KOPT-K1 (cell line): ENCODE results near the gene BRD7.
"Not testable (repeated sequence)": the region's sequence is repeated elsewhere in the genome, so short reads cannot be mapped to it uniquely, and the experiment has no call there.

Experiments used
- H3K27ac ChIP-seq: fragments of 200-600 bp; sonication (generic); 2 replicates; pipeline ENCODE4 v1.5.1; 2016; ENCODE audit warnings: antibody characterized with exemption, mild to moderate bottlenecking, low read depth, low read length; ENCODE audit not compliant: poor library complexity, severe bottlenecking
- H3K36me3 ChIP-seq: fragments of 200-600 bp; sonication (generic); 2 replicates; pipeline ENCODE4 v1.5.1; 2017; ENCODE audit warnings: antibody characterized with exemption, mild to moderate bottlenecking, low read length, moderate library complexity; ENCODE audit not compliant: insufficient read depth
- H3K9me3 ChIP-seq: fragments of 200-600 bp; sonication (generic); 2 replicates; pipeline ENCODE4 v1.5.1; 2017; ENCODE audit warnings: antibody characterized with exemption, low read length, mild to moderate bottlenecking; ENCODE audit not compliant: insufficient read depth, poor library complexity, severe bottlenecking

The BRD7 gene

GRCh38 chr16:50351952-50352351 lies 16.8 kb downstream of the BRD7 start:
- Histone ChIP-seq H3K36me3 (peaks cover 79% of the 10 kb centered on the region), H3K27ac (no peak overlapping the region)

GRCh38 chr16:50351116-50351515 lies 17.7 kb downstream of the BRD7 start:
- H3K36me3 ChIP-seq = peaks cover 70% of the 10 kb centered on the region
- H3K27ac ChIP-seq = no peak overlapping the region
- H3K9me3 ChIP-seq = peaks cover 6% of the 10 kb centered on the region

More at GRCh38 chr16:50351952-50352351, 16.8 kb downstream of the BRD7 start:
- peaks cover 6% of the 10 kb centered on the region for H3K9me3 ChIP-seq

- not testable (repeated sequence) for H3K27ac ChIP-seq, H3K9me3 ChIP-seq
- peaks cover 59% of the 10 kb centered on the region for H3K36me3 ChIP-seq
Measured at GRCh38 chr16:50345210-50345609, 23.6 kb downstream of the BRD7 start.

- H3K9me3 ChIP-seq, H3K27ac ChIP-seq: not testable (repeated sequence)
- peaks cover 60% of the 10 kb centered on the region for H3K36me3 ChIP-seq
Measured at GRCh38 chr16:50343566-50343965, 25.2 kb downstream of the BRD7 start.

DNA sequence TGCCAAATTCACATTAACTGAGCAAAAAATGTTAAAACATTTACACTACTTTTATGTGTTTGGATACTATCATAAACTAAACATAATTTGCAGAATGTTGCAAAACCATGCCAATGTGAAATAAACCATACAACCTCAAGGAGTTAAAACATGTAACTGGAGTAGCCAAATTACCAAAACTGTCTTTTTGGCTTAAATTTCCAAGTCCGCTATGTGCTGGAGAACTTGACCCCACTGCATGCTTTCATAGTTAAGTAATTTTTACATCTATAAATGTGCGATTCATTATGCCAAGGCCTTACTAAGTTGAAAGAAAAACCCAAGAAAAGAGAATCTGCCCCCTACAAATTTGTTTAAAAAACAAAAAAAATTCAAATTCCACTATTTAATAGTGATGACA lies 28.2 kb downstream of the BRD7 start:
- Histone ChIP-seq H3K27ac (no peak overlapping the region), H3K9me3 (no peaks in the 10 kb centered on the region), H3K36me3 (peaks cover 89% of the 10 kb centered on the region)

- Histone ChIP-seq H3K9me3 (no peaks in the 10 kb centered on the region), H3K36me3 (peaks cover 98% of the 10 kb centered on the region), H3K27ac (no peak overlapping the region)
Measured at GRCh38 chr16:50338371-50339231, 30.2 kb downstream of the BRD7 start.

DNA sequence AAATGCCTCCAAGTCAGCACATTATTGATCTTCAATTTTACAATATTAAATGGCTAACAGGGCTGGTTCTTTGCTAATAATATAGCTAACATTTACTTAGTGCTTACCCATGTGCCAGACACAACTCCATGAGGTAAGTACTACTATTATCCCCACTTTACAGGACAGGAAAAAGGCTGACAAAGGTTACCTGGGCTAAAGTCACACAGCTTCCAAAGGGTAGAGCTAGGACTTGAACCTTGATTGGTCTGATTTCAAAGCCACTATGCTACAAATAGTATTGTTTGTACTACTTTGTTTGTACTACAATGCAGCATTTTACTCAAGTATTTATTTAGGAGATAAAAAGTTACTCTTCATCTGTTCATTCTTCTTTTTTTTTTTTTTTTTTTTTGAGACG lies 31.9 kb downstream of the BRD7 start:
- H3K9me3 ChIP-seq = no peaks in the 10 kb centered on the region
- H3K27ac ChIP-seq = no peak overlapping the region
- peaks cover 98% of the 10 kb centered on the region for H3K36me3 ChIP-seq

DNA sequence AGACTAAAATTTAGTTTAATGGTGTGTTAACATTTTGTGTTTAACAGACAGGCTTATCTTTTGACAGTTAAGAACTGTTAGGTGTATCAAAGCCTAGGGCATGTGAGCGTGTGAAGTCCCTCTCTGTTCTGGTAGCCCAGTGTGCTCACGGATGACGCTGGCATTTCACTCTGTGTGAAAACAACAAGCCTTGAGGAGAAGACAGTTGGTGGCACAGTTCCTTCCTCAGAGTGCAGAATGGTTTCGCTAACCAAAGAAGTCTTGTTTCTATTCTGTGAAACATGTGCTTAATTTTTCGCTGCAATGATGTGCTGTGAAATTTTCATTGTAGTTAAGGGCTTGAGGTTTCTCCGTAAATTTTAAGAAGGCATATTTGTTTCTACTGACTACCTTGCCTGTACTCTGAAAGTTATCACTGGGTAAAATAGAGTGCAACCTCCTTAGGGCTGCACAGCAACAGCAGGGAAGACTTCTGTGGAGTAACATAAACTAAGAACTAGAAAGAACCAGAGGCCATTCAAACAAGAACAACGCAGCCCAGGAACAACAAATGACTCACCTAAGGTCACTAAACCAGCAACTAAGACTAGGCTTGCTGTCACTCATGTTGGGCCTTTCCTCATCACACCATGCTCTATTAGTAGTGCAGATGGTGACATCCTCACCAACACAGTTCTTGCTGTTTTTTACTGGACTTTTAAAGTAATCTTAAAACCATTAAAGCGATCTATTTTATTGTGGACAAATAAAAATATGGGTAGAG lies 33.4 kb downstream of the BRD7 start:
- peaks cover 98% of the 10 kb centered on the region for H3K36me3 ChIP-seq
- no peak overlapping the region for H3K27ac ChIP-seq
- no peaks in the 10 kb centered on the region for H3K9me3 ChIP-seq

- H3K27ac ChIP-seq = no peak overlapping the region
- no peaks in the 10 kb centered on the region for H3K9me3 ChIP-seq
- peaks cover 98% of the 10 kb centered on the region for H3K36me3 ChIP-seq
Measured at GRCh38 chr16:50334106-50334975, 34.4 kb downstream of the BRD7 start.

DNA sequence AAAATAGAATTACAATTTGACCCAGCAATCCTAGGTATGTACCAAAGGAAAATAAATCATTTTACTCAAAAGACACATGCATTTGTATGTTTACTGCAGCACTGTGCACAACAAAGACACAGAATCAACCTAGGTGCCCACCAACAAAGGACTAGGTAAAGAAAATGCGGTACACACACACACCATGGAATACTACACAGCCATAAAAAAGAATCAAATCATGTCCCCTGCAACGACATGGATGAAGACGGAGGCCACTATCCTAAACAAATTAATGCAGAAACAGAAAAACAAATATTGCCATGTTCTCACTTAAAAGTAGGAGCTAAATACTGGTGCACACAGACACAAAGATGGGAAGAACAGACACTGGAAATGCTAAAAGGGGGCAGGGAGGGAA lies 36.2 kb downstream of the BRD7 start:
- H3K9me3 ChIP-seq = no peaks in the 10 kb centered on the region
- no peak overlapping the region for H3K27ac ChIP-seq
- peaks cover 98% of the 10 kb centered on the region for H3K36me3 ChIP-seq

- Histone ChIP-seq H3K36me3 (peaks cover 98% of the 10 kb centered on the region), H3K9me3 (no peaks in the 10 kb centered on the region), H3K27ac (no peak overlapping the region)
Measured at GRCh38 chr16:50331570-50331969, 37.2 kb downstream of the BRD7 start.

- H3K27ac ChIP-seq = no peak overlapping the region
- H3K36me3 ChIP-seq = peaks cover 100% of the 10 kb centered on the region
Measured at GRCh38 chr16:50329446-50330189, 39.2 kb downstream of the BRD7 start.

DNA sequence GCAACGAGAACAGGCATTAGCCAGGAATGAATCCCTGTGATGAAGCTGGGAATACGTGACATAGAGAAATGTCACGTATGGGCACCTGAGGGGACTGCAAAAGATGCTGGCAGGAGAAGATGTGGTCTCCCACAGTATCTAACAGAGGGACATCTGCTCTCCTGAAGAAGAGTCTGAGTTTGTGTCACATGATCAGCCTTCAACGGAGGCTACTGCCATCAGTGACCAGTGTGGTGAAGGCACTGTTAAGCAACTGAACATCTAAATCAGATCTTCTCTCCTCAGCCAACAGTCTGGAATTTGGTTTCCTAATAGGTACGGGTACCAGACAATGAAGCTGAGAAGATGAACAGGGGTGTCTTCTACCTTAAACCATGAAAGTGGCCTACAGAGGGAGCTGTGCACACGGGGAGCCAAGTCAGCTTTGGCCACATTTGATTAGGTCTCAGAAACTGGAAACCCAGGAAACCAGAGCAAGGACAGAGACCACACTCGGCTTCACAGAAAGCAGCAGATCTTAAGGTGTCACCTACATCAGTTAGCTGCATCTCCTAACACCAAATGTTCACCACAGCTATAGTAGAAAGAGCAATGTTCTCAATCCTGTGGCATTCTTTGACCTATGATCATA lies 41.8 kb downstream of the BRD7 start:
- peaks cover 100% of the 10 kb centered on the region for H3K36me3 ChIP-seq

More at GRCh38 chr16:50329446-50330189, 39.2 kb downstream of the BRD7 start:
- H3K9me3 ChIP-seq = no peaks in the 10 kb centered on the region

DNA sequence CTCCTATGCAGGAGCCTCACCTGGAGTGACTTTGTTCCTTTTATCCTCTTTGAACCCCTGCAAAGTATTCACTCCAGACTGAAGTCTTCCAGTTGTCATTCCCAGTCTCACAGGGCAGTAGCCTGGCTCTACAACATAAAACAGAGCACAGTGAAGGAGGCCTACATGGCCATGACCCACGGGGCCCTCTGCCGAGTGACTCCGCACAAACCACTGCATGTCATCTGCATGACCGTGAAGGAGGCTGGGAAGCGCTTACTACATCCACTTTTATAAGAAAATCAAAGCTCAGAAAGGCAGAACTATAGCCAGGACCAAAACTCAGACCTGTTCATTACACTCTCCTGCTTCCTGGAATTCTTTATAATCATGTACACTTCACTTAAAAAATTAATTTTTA lies 42.5 kb downstream of the BRD7 start:
- H3K27ac ChIP-seq = no peak overlapping the region
- H3K9me3 ChIP-seq = no peaks in the 10 kb centered on the region
- H3K36me3 ChIP-seq = peaks cover 100% of the 10 kb centered on the region

More for the DNA sequence above, 41.8 kb downstream of the BRD7 start:
- Histone ChIP-seq H3K9me3 (no peaks in the 10 kb centered on the region), H3K27ac (no peak overlapping the region)
